ENCODE data around the gene NPFFR1.
A peak's percentile ranks its signal among the peaks of the same experiment; 100 is the strongest.

NPFFR1 gene

DNA sequence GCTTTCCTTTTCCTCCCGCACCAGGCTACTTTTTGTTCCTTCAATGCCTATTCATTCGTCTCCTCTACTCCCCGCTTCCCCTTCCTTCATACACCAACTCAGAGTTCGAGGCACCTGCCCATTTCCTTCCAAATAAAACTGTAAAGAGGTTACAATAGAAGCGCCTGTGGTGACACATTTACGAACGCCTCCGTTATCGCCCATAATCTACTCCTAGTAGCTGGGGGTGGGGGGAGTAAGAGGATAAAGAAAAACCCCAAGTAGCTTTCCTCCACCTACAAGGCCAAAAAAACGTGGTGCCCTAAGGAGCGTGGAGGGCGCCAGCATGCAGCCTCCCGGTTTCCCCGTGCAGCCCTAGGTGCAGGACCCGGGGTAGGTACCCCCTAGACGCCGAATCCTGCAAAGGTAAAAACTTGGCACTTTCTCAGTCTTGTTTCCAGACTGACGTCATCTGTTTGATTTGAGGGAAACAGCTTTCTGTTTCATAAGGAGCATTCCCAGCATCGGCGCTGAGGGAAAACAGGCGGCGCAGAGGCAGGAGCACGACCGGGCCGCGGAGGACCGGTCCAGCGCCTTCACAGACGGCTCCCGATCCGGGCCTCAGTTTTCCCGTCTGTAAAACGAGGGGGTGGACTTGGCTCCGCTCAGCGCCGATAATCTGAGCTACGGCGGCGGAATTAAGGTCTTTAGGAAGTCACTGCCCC lies 51.5 kb downstream of the NPFFR1 start (continued):
- TF ChIP-seq ZNF600 (tag by site-specific recombination; IDR thresholded peaks at IDR 0.05) (peak; percentile 74), ZNF701 (tag by site-specific recombination; IDR thresholded peaks at IDR 0.05) (no peak), ZNF548 (tag by site-specific recombination; IDR thresholded peaks at IDR 0.05) (no peak), MZF1 (tag by site-specific recombination; IDR thresholded peaks at IDR 0.05; ENCODE audit: borderline replicate concordance) (peak; percentile 59; the same call in 1 of the 2 replicates), EGR2 (tag by site-specific recombination; IDR thresholded peaks at IDR 0.05; ENCODE audit: low read depth) (peak; percentile 89), GLIS1 (tag by site-specific recombination; IDR thresholded peaks at IDR 0.05) (peak; percentile 48), HOXA7 (CRISPR knock-in tag; IDR thresholded peaks at IDR 0.05; ENCODE audit: borderline replicate concordance) (no peak), ZNF561 (tag by site-specific recombination; IDR thresholded peaks at IDR 0.05; ENCODE audit: borderline replicate concordance) (0 out of 2 replicates have a peak, but pooled peaks have one; percentile 30), SP7 (tag by site-specific recombination; IDR thresholded peaks at IDR 0.05) (peak; percentile 70; the same call in 1 of the 2 replicates), KLF9 (tag by site-specific recombination; IDR thresholded peaks at IDR 0.05; ENCODE audit: low read depth) (no peak), ZNF311 (tag by site-specific recombination; IDR thresholded peaks at IDR 0.05; ENCODE audit: borderline replicate concordance) (no peak), ZNF174 (tag by site-specific recombination; IDR thresholded peaks at IDR 0.05) (no peak), ZNF580 (tag by site-specific recombination; IDR thresholded peaks at IDR 0.05) (no peak), PATZ1 (tag by site-specific recombination; IDR thresholded peaks at IDR 0.05) (peak; percentile 60; the same call in 1 of the 2 replicates), ZNF362 (tag by site-specific recombination; IDR thresholded peaks at IDR 0.05) (peak; percentile 43; the same call in 1 of the 2 replicates), ZBTB44 (tag by site-specific recombination; IDR thresholded peaks at IDR 0.05) (no peak), GFI1B (tag by site-specific recombination; IDR thresholded peaks at IDR 0.05) (no peak), ZBTB21 (tag by site-specific recombination; IDR thresholded peaks at IDR 0.05) (peak; percentile 80), ZSCAN4 (tag by site-specific recombination; IDR thresholded peaks at IDR 0.05) (no peak), ZNF138 (tag by site-specific recombination; IDR thresholded peaks at IDR 0.05; ENCODE audit: borderline replicate concordance) (no peak), ZNF510 (tag by site-specific recombination; IDR thresholded peaks at IDR 0.05; ENCODE audit: insufficient replicate concordance) (no peak), ZBTB17 (tag by site-specific recombination; IDR thresholded peaks at IDR 0.05) (peak; percentile 41; the same call in 1 of the 2 replicates), BCL11A (tag by site-specific recombination; IDR thresholded peaks at IDR 0.05; ENCODE audit: low read depth) (no peak), IKZF3 (tag by site-specific recombination; IDR thresholded peaks at IDR 0.05) (peak; percentile 82; the same call in 1 of the 2 replicates), ZBTB20 (tag by site-specific recombination; IDR thresholded peaks at IDR 0.05) (peak; percentile 74), ZNF792 (tag by site-specific recombination; IDR thresholded peaks at IDR 0.05) (0 out of 2 replicates have a peak, but pooled peaks have one; percentile 58)
- TF ChIP-seq, protein P1, sequence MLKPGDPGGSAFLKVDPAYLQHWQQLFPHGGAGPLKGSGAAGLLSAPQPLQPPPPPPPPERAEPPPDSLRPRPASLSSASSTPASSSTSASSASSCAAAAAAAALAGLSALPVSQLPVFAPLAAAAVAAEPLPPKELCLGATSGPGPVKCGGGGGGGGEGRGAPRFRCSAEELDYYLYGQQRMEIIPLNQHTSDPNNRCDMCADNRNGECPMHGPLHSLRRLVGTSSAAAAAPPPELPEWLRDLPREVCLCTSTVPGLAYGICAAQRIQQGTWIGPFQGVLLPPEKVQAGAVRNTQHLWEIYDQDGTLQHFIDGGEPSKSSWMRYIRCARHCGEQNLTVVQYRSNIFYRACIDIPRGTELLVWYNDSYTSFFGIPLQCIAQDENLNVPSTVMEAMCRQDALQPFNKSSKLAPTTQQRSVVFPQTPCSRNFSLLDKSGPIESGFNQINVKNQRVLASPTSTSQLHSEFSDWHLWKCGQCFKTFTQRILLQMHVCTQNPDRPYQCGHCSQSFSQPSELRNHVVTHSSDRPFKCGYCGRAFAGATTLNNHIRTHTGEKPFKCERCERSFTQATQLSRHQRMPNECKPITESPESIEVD (tag by site-specific recombination; IDR thresholded peaks at IDR 0.05): peak; percentile 48; the same call in 1 of the 2 replicates
- TF ChIP-seq, protein P2, sequence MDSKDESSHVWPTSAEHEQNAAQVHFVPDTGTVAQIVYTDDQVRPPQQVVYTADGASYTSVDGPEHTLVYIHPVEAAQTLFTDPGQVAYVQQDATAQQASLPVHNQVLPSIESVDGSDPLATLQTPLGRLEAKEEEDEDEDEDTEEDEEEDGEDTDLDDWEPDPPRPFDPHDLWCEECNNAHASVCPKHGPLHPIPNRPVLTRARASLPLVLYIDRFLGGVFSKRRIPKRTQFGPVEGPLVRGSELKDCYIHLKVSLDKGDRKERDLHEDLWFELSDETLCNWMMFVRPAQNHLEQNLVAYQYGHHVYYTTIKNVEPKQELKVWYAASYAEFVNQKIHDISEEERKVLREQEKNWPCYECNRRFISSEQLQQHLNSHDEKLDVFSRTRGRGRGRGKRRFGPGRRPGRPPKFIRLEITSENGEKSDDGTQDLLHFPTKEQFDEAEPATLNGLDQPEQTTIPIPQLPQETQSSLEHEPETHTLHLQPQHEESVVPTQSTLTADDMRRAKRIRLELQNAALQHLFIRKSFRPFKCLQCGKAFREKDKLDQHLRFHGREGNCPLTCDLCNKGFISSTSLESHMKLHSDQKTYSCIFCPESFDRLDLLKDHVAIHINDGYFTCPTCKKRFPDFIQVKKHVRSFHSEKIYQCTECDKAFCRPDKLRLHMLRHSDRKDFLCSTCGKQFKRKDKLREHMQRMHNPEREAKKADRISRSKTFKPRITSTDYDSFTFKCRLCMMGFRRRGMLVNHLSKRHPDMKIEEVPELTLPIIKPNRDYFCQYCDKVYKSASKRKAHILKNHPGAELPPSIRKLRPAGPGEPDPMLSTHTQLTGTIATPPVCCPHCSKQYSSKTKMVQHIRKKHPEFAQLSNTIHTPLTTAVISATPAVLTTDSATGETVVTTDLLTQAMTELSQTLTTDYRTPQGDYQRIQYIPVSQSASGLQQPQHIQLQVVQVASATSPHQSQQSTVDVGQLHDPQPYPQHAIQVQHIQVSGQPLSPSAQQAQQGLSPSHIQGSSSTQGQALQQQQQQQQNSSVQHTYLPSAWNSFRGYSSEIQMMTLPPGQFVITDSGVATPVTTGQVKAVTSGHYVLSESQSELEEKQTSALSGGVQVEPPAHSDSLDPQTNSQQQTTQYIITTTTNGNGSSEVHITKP (tag by site-specific recombination; IDR thresholded peaks at IDR 0.05): peak; percentile 83

Measured in HEK293 (cell line).